Tibial nerve (tissue), 4 donors: ENCODE data around the gene JMJD7.

Experiments used
- EP300 ChIP-seq, 2 donors: sonication (generic); formaldehyde crosslinking; IDR thresholded peaks; one replicate each; pipeline ENCODE4 v1.6.1; 2017; ENCODE audit warnings: antibody characterized with exemption in 2 of 2, mild to moderate bottlenecking in 1 of 2
- TF ChIP-seq, protein P1 (sequence below), 5 experiments: fragments of 200-600 bp in 3 of 5; fragments of 450-650 bp in 2 of 5; sonication (generic) in 3 of 5; IDR thresholded peaks; one replicate each; pipeline ENCODE4 v1.5.1; 2016 to 2019; ENCODE audit warnings: antibody characterized with exemption in 5 of 5, mild to moderate bottlenecking in 3 of 5, moderate library complexity in 2 of 5

DNA sequence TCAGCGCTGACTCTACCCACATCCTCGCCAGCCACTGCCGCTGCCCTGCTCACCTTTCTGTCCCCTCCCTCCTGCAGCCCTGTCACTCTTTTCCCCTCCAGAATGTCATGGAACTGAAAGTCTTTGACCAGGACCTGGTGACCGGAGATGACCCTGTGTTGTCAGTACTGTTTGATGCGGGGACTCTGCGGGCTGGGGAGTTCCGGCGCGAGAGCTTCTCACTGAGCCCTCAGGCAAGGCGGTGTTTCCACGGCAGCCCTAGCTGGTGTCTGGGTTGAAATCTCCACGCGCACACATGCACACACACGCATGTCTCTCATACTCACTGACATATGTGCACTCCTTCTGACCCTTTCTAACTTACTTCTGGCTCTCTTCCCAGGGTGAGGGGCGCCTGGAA lies 12.8 kb downstream of the JMJD7 start:
- no peak for TF ChIP-seq EP300 (IDR thresholded peaks at IDR 0.05)
- TF ChIP-seq, protein P1, sequence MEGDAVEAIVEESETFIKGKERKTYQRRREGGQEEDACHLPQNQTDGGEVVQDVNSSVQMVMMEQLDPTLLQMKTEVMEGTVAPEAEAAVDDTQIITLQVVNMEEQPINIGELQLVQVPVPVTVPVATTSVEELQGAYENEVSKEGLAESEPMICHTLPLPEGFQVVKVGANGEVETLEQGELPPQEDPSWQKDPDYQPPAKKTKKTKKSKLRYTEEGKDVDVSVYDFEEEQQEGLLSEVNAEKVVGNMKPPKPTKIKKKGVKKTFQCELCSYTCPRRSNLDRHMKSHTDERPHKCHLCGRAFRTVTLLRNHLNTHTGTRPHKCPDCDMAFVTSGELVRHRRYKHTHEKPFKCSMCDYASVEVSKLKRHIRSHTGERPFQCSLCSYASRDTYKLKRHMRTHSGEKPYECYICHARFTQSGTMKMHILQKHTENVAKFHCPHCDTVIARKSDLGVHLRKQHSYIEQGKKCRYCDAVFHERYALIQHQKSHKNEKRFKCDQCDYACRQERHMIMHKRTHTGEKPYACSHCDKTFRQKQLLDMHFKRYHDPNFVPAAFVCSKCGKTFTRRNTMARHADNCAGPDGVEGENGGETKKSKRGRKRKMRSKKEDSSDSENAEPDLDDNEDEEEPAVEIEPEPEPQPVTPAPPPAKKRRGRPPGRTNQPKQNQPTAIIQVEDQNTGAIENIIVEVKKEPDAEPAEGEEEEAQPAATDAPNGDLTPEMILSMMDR (IDR thresholded peaks at IDR 0.05) = no peak
